ENCODE measurements around the gene CCSER1.
"Not testable (repeated sequence)": the region's sequence is repeated elsewhere in the genome, so short reads cannot be mapped to it uniquely, and the experiment has no call there.

The CCSER1 gene

DNA sequence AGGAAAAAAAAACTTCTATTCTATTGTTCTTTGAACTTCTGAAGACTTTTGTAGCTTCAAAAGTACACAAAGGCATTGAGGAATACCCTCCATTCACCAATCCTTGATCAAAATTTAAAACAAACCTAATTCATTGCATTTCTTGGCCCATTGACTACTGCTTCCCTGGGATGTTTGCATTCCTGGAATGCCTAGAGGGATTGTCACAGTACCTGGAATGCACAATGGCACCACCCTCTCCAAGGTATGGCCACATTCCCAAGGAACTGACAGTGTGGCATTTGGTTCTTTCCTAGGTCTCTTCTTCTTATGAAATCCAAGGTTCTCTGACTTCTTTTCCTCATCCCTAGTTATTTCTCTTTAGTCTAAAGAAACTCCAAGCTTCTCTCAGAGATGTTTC lies 600.7 kb downstream of the CCSER1 start:
- DNase-seq = no peak

DNA sequence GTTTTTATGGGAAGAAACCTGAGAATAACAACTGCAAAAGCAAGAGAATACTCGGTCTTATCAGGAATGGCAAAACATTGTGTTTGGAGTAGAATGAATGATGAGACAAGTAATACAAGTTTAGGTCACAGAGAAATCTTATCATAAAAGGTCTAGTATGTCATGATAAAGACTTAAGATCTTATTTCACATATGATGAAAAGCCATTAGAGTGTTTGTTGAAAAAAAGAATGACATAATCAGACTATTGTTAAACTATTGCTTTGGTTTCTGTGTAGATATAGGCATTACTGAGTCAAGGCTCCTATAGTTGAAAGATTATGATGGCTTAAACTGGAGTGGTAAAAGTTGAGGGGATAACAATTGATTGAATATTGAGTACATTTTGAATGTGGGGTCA lies 603.6 kb downstream of the CCSER1 start:
- no peak for DNase-seq

DNA sequence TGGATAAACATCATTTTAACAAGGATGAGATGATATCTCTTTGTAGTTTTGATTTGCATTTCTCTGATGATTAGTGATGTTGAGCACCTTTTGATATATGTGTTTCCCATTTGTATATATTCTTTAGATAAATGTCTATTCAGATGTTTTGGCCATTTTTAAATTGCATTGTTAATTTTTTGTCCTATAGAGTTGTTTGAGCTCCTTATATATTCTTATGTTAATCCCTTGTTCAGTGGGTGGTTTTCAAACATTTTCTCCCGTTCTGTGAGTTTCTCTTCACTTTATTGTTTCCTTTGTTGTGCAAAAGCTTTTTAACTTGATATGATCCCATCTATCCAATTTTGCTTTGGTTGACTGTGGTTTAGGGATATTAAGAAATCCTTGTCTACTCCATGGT lies 606.0 kb downstream of the CCSER1 start:
- DNase-seq = no peak

DNA sequence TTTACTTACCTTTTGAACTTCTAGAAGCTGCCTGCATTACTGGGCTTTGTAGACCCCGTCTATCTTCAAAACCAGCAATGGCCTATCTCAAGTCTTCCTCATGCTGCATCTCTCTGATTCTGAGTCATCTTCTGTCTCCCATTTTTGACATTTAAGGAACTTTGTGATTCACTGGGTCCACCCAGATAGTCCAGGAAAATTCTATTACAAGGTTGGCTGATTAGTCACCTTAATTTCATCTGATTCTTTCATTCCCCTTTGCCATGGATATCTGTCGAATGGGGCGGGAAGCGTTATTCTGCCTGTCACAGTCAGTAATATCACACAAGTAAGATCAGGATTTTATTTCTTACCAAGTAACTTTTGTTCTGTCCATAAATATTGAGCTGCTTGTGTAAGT lies 618.0 kb downstream of the CCSER1 start:
- DNase-seq = no peak

DNA sequence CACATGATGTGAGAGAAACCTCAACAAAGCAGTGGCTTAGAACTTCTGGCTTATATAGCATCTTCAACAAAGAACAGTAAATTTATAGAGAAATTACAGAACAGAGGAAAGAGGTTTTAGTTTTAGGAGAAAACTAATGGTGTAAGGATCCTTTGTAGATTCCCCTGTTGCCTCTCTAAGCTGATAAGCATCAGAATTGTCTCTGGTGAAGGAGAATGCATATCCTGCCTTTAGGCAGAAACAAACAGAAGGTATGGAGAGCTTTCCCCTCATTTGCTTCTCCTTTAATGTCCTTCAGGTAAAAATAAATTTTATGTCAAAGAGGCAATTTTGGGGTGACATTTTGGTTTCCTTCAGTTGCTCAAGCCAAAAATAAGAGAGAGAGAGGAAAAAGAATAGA lies 625.9 kb downstream of the CCSER1 start:
- DNase-seq = no peak

DNA sequence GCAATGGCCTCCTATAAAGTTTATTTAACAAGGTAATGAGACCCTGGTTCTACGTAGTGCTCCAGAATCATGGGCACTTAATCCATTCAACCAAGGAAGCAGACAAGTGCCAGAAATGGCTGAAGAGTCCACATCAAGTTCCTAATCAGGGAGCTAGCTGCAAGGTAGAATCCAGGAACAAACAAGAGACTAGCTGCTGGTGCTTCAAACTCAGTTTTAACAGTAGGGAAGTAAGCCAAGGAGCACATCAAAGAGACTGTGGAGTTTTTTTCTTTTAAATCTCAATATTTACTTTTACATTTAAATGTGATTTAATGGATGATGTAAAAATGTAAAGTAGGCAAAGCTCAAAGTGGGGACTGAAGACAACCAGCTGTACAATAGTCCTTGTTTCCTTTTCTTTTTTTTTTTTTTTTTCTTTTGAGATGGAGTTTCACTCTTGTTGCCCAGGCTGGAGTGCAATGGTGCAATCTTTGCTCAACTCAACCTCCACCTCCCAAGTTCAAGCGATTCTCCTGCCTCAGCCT lies 630.4 kb downstream of the CCSER1 start:
- no peak for DNase-seq

DNA sequence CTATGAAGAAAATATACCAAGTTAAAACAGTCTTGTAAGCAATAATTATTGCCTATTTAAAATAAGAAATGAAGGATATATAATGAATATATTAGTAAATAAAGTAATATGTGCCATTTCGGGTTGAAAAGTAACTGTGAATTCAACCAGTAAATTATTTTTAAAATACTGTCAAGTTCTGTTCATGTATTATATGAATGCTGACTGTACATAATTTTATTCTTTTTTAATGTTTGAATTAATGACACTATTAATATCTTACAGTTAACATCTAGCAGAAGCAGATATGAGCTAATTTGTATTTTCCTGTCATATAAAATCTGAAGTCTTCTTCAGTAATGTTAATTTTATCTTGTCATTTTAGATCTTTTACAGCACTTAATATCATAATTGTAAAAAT lies 632.9 kb downstream of the CCSER1 start:
- DNase-seq = no peak

DNA sequence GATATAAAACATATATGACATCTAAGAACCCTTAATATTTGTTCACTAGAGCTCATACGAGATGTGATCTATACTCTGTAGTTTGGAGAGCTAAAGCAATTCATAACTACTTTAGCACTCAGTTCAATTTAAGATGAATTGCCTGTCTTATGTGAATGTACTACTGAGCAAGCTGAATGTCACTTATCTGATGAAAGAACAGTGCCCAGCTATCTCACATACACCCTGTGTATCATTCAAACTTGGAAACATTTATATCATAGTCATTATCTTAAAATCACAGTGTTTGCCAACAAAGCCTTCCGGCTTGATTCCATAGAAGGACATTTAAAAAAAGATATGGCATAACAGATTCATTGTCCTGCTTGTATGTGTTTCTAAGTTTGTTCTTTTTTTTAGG lies 639.6 kb downstream of the CCSER1 start:
- DNase-seq = no peak

DNA sequence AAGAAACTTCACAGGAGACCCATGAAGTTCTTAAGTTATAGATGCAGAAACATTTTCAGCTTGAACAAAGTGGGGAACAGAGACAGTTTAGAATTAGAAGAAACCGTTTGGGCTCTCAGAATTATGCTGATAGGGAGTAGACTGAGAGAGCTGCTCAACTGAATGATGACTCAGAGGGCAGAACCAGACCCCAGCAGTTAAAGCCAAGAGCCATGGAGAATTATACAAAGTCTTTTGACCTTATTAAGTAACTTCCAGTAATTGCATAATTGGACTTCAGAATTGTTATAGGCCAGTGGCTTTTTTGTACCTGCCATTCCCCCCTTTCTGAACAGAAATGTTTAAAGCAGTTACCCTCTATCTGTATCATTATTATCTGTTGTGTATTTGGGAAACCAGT lies 642.1 kb downstream of the CCSER1 start:
- no peak for DNase-seq

DNA sequence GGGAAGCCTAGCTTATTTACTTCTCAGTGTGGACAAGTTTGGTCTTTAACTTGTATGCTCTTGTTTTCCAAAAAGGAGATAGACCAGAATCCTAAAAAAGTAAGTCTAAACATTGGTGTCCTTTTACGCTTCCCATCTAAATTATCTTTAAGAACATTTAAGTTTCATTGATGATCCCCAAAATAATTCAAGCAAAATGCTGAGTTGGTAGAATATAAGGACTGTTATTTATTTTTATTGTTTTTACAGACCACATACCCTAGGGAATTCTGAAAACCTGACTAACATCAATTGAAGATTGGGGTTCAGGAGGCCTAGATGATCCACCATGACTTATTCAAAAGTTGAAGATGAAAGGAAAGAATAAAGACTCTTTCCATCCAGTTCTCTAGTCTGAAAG lies 653.0 kb downstream of the CCSER1 start:
- DNase-seq = no peak

DNA sequence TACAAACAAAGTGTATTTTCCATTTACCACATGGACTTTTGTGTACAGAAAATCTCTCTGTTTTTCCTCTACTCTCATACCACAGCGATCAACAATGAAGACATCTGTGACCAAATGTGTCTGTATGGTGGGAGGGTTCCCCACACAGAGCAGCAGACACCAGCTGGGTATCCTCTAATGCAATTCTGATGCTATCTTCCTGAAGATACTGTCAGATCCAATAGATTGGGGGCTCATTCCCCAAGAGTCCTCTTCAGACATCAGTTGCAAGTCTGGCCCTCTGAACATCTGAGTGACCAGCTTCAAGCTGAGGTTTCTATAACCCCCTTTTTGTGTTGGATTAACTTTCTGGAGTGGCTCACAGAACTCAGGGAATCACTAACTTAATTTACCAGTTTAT lies 659.4 kb downstream of the CCSER1 start:
- DNase-seq = no peak

DNA sequence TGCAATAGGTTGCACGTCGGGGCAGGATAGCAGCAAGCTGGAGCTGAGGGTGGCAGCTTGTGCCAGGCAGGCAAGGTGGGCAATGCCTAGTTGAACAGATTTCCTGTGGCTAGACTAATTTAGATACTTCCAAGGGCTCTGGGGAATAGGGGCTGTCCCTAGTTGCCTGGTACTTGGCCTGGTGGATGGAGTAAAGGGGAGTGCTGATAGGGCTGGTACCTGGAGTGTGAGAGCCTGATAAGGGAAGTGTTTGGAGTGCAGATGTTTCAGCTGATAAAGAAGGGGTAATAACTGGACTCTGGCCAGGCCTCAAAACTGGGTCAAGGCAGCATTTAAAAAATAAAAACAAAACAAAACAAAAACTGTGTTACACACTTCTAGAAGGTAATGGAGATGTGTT lies 665.5 kb downstream of the CCSER1 start:
- DNase-seq = no peak

DNA sequence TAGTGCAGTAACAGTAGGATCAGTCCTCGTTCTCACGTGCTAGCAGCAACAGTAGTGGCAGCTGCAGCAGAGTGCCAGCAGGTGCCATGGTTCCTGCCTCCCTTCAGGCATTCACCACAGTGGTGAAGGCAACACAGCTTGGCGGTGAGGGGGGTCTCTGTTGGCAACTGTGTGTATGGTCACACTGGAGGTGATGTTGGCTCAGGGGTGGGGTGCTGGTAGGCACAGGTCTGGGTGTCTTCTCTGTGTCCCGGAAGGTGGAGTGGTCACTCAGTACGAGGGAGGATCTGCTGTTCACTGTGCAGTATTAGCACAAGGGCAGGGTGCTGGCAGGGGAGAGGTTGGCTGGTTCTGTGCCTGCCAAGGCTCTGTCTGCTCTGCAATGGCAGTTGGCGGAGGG lies 671.8 kb downstream of the CCSER1 start:
- DNase-seq = peak in 1 of 2 experiments; percentile 61

DNA sequence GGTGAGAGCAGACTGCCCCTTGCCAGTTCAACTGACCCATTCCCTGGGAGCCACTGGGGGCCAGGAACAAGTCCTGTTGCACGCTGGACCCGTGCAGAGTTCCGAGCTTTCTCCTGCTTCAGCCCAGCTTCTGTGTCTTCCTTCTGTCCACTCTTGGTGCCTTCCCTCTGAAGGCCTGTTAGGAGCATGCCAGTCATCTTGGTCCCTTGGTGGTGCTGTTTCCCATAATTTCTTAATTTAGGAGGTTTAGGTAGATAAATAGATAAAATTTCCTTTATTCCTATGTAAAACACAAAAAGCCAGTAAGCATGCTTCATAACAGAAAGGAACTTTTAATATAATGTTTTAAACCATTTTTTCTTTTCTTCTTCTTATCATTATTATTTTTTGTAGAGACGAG lies 672.7 kb downstream of the CCSER1 start:
- no peak for DNase-seq

DNA sequence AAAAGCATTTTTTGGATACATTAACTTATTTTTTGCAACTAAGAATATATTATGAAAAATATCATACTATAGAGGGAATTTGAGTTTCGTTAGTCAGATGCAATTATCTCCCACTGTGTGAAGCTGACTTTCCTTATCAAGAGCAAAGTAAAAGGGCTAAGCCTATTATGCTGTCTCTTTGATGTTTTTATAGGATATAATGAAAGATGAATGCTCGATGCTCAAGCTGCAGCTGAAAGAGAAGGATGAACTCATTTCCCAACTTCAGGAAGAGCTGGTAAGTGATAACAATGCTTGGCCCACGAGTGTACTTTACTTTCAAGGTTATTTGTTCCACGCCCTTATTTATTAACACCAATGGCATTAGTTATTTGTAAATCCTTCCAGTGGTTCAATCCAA lies 688.4 kb downstream of the CCSER1 start:
- DNase-seq = no peak

DNA sequence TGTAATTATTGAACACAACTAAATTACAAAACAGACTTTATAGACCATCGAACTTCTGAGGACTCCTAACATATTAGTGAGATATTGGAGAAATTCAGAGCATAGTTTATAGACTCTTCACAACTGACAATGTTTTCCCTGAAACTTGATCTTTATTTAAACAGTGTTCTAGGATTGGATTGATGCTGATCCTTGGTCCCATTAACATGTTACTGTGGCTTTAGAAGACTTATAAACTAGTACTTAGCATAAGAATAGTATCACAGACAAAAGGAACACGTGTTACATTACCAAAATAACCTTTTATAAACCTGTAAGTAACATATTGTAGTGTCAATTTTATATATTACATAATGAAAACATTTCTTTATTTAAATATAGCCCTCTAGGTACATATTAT lies 689.6 kb downstream of the CCSER1 start:
- no peak for DNase-seq

DNA sequence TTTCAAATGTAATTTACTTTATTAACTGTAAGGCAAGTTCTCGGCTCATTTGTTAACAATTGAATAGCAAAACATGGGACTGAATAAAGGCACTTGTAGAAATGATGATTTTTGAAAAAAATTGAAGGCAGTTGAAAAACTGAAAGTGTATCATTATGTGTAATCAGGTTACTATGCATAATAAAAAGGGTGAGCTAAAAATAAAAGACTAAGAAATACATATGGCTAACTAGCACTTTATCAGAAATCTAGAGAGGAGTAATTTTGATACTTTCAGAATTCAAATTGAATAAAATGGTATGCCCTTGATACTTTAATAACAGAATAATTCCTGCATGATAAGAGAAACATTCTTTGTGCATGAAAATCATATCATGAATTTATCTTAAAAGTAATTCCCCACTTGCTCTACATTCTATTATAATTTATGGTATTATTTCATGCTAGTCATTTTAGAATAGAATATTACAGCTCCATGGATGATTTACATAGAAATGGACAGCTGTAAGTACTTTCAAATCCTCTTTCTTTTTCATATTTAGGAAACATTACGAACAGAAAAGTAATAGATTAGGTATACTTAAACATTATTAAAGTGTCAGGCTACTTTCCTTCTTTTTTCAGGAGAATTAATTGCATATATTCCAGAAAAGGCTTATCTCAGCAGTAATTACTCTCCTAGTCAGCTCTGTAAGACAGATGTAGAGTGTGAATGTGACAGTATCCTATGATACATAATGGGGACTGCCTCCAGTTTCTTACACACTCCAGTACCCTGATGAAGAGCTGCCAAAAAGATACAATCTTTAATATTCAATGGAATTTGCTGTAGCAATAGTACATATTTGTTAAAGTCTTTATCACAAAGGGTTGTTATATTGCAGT lies 697.3 kb downstream of the CCSER1 start:
- DNase-seq = peak in 1 of 2 experiments; percentile 5

DNA sequence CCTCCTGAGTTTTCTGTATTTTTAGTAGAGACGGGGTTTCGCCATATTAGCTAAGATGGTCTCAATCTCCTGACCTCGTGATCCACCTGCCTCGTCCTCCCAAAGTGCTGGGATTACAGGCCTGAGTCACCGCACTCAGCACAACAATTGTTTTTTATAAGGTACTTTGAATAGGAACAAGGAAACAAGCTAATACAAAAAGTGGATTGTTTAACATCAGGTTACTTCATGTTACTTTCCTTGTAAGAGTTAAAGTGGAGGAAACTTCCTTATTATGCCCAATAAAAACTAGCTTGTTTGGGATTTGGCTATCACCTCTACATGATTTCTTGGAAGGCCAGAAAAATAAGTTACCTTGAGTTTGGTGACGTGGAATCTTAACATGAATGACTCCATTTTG lies 698.7 kb downstream of the CCSER1 start:
- no peak for DNase-seq

DNA sequence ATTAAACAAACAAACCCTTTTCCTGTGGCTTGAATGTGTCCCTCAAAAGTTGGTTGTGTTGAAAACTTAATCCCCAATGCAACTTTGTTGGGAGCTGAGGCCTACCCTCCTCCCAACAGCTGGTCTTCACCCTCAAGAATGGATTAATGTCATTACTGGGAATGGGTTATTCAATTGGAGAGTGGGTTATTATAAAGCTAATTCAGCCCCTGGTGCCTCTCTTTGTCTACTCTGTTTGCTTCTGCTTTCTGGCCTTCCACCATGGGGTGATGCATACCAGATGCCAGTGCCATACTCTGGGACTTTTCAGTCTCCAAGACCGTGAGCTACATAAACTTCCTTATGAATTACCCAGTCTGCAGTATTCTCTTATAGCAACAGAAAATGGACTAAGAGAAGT lies 706.5 kb downstream of the CCSER1 start:
- DNase-seq = no peak

DNA sequence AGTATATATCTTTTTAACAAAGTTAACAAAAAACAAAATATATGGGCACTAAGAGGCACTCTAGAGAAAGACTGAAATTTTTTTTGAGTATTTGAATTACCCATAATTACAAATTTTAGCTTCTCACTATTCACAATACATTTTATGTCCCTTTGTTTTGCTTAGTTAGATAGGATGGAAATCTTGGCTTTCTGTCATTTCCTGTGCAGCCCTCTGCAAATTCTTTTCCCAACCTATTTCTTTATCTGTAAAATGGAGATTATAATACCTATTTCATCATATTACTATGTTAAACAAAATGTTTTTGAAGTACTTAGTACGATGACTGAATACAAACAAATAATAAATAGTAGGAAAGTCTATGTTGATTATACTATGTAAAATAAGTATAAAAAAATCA lies 710.0 kb downstream of the CCSER1 start:
- DNase-seq = no peak

DNA sequence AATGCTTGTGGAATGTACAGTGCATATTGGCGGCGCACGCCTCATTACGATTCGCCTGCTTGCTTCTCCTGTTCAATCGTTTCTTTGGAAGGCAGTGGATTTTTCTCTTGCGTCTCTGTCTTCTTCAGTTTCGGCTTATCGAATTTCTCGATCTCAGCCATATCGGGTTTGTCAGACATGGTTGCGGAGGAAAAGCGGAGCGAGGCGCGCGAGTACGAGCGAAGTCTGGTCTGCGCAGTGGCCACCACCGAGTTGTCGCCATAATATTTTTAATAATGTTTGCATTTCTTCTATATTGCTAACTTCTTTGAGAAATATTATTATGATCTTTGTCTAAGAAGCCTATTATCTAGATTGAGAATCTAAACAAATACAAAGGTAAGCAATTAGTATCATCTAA lies 711.7 kb downstream of the CCSER1 start:
- DNase-seq = not testable (repeated sequence)

DNA sequence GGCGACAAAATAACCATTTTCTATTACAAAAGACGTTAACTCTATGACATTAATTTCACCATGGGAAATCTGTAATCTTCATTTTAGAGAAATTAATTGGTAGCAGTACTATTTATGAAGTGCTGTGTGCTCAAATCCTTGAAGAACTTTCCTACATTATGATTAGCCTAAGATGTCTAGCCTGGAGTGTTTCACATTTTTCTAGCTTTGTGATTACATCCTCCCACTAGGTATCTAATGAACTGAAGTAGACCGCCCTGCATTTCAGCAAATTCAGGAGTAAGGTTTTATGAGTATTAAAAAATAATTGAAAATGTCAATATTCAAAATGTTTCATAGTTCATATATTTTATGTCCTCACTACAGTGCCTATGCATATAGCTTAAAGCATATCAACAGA lies 713.1 kb downstream of the CCSER1 start:
- DNase-seq = no peak

DNA sequence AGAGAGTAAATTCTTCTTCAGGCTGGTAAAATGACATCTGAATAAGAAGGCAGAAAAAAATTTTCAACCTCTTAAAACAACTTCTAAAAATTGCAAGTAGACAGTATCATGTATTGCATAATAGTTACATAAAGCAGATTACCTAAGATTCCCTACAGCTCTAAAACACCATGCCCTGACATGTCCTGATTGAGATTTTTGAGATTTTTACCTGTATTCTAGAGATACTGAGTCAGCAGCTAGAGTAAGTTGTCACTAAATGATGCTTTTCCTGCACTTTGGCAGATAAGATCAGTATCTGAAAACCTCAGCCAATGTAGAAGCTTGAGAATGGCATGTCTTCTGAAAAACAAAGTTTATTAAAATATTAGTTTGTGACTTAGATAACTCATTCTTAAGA lies 713.6 kb downstream of the CCSER1 start:
- DNase-seq = no peak

DNA sequence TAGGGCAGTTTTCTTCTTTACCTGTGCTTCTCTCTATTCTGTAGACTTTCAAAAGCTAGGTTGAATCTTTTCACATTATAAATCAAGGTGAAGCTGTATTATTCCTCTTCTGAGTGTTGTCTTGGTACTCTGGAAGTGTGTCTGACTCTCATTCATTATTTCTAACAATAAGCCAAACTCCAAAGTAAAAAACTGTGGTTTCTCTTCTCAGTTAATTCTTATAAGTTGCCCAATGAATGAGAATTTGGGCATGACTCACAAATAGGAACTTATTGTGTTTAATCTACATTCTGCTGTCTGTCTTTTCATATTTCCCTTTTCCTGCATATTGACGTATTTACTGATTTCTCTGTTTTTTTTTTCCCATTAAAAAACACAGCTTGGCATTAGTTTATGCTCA lies 714.5 kb downstream of the CCSER1 start:
- DNase-seq = no peak

DNA sequence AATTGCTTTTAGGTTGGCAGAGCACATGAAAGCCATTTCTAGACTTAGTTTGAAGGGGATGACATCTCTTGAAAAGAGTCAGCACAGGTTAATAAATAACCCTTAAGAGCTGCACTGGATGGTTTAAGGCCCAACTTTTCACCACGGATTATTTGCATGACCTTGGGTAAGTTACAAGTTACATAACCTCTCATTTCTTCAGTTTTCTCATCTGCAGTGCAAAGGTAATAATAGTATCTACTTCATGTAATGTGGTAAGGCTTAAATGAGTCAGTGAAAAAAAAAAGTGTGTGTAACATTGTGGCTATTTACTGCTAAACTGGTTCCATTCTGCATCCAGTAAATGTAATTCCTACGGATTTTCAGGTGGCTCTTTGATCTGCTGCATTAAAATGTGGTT lies 715.8 kb downstream of the CCSER1 start:
- DNase-seq = no peak
